Measurements from ENCODE around the gene TENT4A. TPM values are rescaled to one million over a fixed set of nuclear protein-coding genes. Genes with fewer than 3 reads are reported as not detected.

The TENT4A gene
- 32.9 TPM for total RNA-seq

DNA sequence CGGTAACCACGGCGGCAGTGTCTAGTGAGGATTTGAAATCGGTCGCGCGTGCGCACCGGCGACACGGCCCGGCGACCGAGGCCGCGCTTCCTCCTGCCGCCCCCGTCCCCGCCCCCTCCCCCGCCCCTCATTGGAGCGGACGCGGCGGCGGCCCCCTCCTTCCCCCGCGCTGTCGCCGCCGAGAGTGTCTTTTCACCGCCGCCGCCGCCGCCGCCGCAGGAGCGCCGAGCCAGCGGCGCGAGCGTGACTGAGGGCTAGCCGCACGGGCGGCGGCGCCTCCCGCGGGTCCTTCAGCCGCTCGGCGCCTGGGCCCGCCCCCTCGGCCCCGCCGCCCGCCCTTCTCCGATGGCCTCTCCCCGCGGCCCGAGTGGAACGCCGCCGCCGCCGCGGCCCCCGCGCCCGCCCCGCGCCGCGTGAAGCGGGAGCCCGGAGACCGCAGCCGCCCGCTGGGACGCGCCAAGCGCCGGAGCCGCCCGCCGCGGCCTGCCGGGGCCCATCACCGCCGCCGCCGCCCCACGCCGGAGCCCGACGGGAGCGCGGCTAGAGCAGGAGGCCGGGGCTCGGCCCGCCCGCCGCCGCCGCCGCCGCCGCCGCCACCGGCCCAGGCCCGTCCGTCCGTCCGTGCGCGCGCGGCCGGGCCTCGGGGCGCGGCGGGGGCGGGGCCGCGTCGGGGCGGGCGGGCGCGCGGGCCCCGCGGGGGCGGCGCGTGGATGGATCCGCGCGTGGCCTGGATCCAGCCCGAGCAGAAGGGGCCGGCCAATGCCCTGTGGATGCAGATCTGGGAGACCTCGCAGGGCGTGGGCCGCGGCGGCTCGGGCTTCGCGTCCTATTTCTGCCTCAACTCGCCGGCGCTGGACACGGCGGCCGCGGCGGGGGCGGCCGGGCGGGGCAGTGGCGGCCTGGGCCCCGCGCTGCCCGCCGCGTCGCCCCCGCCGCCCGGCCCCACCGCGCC, at the start of gene TENT4A:
TSS of gene TENT4A (plus strand) at position 159 of the 952 bp plus-strand sequence. CDS start at position 711, 552 bp downstream.

Other genes with a start within 250 kb of the TENT4A start
- 41.5 TPM for gene NSUN2, start 80.4 kb upstream of the TENT4A start, total RNA-seq
- gene SRD5A1, start 80.0 kb upstream of the TENT4A start, total RNA-seq = 13.5 TPM